ENCODE results near the gene SLC35F4.

The SLC35F4 gene

DNA sequence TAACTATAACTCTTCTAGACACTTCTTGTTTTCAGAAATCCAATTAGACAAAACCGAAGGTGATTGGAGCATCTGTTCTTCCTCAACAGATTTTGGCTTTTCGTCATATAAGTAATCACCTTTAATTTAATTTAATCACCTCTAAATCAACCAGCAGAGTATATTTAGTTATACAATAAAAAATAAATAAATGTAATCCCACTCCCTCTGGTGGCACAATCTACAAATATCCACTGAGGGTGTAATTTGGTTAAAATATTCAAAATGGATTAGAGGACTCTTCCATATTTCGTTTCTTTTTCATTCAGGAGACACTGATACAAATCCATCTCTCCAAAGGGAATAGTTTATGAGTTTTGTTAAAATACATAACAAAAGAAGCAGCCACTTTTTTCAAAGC lies 18.3 kb upstream of the SLC35F4 start:
- Histone ChIP-seq H3K9ac (ENCODE audit: low read depth, low read length, poor library complexity, severe bottlenecking) (no peak overlapping the region), H3K36me3 (ENCODE audit: insufficient read depth, low read length) (no peaks in the 10 kb centered on the region), H3K4me3 (ENCODE audit: low read length, poor library complexity, severe bottlenecking) (no peak overlapping the region), H3K4me1 (ENCODE audit: insufficient read depth, low read length, poor library complexity, severe bottlenecking) (no peaks in the 10 kb centered on the region), H3K27me3 (ENCODE audit: insufficient read depth, low read length, poor library complexity, severe bottlenecking) (no peaks in the 10 kb centered on the region), H3F3A (ENCODE audit: low read depth) (no peaks in the 10 kb centered on the region), H3K79me2 (ENCODE audit: insufficient read depth, low read length) (no peaks in the 10 kb centered on the region), H3K4me2 (ENCODE audit: low read depth, low read length, poor library complexity, severe bottlenecking) (no peak overlapping the region), H2AFZ (ENCODE audit: low read length) (no peak overlapping the region), H4K20me1 (ENCODE audit: insufficient read depth, low read length, poor library complexity, severe bottlenecking) (no peaks in the 10 kb centered on the region), H3K9me2 (replicated peaks; ENCODE audit: low read depth, low read length) (no peaks in the 10 kb centered on the region), H3K9me3 (ENCODE audit: insufficient read depth, low read depth, low read length) (no peaks in the 10 kb centered on the region)
- TF ChIP-seq, protein P1, sequence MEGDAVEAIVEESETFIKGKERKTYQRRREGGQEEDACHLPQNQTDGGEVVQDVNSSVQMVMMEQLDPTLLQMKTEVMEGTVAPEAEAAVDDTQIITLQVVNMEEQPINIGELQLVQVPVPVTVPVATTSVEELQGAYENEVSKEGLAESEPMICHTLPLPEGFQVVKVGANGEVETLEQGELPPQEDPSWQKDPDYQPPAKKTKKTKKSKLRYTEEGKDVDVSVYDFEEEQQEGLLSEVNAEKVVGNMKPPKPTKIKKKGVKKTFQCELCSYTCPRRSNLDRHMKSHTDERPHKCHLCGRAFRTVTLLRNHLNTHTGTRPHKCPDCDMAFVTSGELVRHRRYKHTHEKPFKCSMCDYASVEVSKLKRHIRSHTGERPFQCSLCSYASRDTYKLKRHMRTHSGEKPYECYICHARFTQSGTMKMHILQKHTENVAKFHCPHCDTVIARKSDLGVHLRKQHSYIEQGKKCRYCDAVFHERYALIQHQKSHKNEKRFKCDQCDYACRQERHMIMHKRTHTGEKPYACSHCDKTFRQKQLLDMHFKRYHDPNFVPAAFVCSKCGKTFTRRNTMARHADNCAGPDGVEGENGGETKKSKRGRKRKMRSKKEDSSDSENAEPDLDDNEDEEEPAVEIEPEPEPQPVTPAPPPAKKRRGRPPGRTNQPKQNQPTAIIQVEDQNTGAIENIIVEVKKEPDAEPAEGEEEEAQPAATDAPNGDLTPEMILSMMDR (conservative IDR thresholded peaks at IDR 0.05; ENCODE audit: low read length) = no peak
- no peak for TF ChIP-seq EZH2phosphoT487 (IDR thresholded peaks at IDR 0.05; ENCODE audit: borderline replicate concordance)

DNA sequence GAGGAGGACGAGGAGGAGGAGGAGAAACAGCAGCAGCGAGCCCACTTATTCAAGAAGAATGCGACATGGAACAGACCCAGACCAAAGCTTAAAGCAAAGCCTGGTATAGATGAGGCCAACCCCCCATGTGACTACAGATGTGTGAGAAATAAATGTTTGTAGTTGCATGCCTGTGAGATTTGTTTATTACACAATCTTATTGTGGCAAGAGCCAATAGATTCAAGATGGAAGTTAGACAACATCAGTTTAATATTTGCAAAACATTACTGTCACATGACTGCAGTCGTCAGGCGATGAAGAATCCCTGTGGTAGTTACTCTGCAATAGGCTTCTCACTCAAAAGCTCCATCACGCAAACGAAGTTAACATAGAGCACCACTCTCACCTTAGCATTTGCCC lies 17.2 kb upstream of the SLC35F4 start:
- TF ChIP-seq, protein P1 (conservative IDR thresholded peaks at IDR 0.05; ENCODE audit: low read length) = no peak
- no peak for TF ChIP-seq EZH2phosphoT487 (IDR thresholded peaks at IDR 0.05; ENCODE audit: borderline replicate concordance)
- H3K9me2 ChIP-seq (replicated peaks; ENCODE audit: low read depth, low read length) = no peaks in the 10 kb centered on the region
- H3K9me3 ChIP-seq (ENCODE audit: insufficient read depth, low read depth, low read length) = no peaks in the 10 kb centered on the region
- H3K4me2 ChIP-seq (ENCODE audit: low read depth, low read length, poor library complexity, severe bottlenecking) = no peak overlapping the region
- H4K20me1 ChIP-seq (ENCODE audit: insufficient read depth, low read length, poor library complexity, severe bottlenecking) = no peaks in the 10 kb centered on the region
- no peaks in the 10 kb centered on the region for H3K27me3 ChIP-seq (ENCODE audit: insufficient read depth, low read length, poor library complexity, severe bottlenecking)
- no peaks in the 10 kb centered on the region for H3K79me2 ChIP-seq (ENCODE audit: insufficient read depth, low read length)
- H3K4me3 ChIP-seq (ENCODE audit: low read length, poor library complexity, severe bottlenecking) = no peak overlapping the region
- no peaks in the 10 kb centered on the region for H3K36me3 ChIP-seq (ENCODE audit: insufficient read depth, low read length)
- H3K9ac ChIP-seq (ENCODE audit: low read depth, low read length, poor library complexity, severe bottlenecking) = no peak overlapping the region
- no peaks in the 10 kb centered on the region for H3K4me1 ChIP-seq (ENCODE audit: insufficient read depth, low read length, poor library complexity, severe bottlenecking)
- H3F3A ChIP-seq (ENCODE audit: low read depth) = no peaks in the 10 kb centered on the region
- no peak overlapping the region for H2AFZ ChIP-seq (ENCODE audit: low read length)

GRCh38 chr14:57879516-57879915 lies 13.6 kb upstream of the SLC35F4 start:
- no peaks in the 10 kb centered on the region for H3K4me1 ChIP-seq (ENCODE audit: insufficient read depth, low read length, poor library complexity, severe bottlenecking)
- no peaks in the 10 kb centered on the region for H3K36me3 ChIP-seq (ENCODE audit: insufficient read depth, low read length)
- no peak overlapping the region for H3K9ac ChIP-seq (ENCODE audit: low read depth, low read length, poor library complexity, severe bottlenecking)
- no peak overlapping the region for H3K4me3 ChIP-seq (ENCODE audit: low read length, poor library complexity, severe bottlenecking)
- H3F3A ChIP-seq (ENCODE audit: low read depth) = no peaks in the 10 kb centered on the region
- H3K9me2 ChIP-seq (replicated peaks; ENCODE audit: low read depth, low read length) = no peaks in the 10 kb centered on the region
- H4K20me1 ChIP-seq (ENCODE audit: insufficient read depth, low read length, poor library complexity, severe bottlenecking) = no peaks in the 10 kb centered on the region
- no peak for TF ChIP-seq EZH2phosphoT487 (IDR thresholded peaks at IDR 0.05; ENCODE audit: borderline replicate concordance)
- TF ChIP-seq, protein P1 (conservative IDR thresholded peaks at IDR 0.05; ENCODE audit: low read length) = no peak
- H3K4me2 ChIP-seq (ENCODE audit: low read depth, low read length, poor library complexity, severe bottlenecking) = no peak overlapping the region
- no peaks in the 10 kb centered on the region for H3K9me3 ChIP-seq (ENCODE audit: insufficient read depth, low read depth, low read length)
- H3K79me2 ChIP-seq (ENCODE audit: insufficient read depth, low read length) = no peaks in the 10 kb centered on the region
- H2AFZ ChIP-seq (ENCODE audit: low read length) = no peak overlapping the region
- no peaks in the 10 kb centered on the region for H3K27me3 ChIP-seq (ENCODE audit: insufficient read depth, low read length, poor library complexity, severe bottlenecking)
